Ishikawa (cell line): ENCODE data around the gene SLC10A7.

Experiments
- CEBPB ChIP-seq: IDR thresholded peaks from 2 replicates; pipeline ENCODE4 v1.6.1; 2012
- EP300 ChIP-seq: IDR thresholded peaks from 2 replicates; pipeline ENCODE4 v1.6.1; 2012; ENCODE audit warnings: borderline replicate concordance
- MAX ChIP-seq: IDR thresholded peaks from 2 replicates; pipeline ENCODE4 v1.6.1; 2012
- REST ChIP-seq: IDR thresholded peaks from 2 replicates; pipeline ENCODE4 v1.6.1; 2012; ENCODE audit warnings: low read depth, mild to moderate bottlenecking
- TEAD4 ChIP-seq: IDR thresholded peaks from 2 replicates; pipeline ENCODE4 v1.6.1; 2012
- USF1 ChIP-seq: IDR thresholded peaks from 2 replicates; pipeline ENCODE4 v1.6.1; 2012
- YY1 ChIP-seq: IDR thresholded peaks from 2 replicates; pipeline ENCODE4 v1.6.1; 2012; ENCODE audit warnings: low read depth

- TF ChIP-seq TEAD4 (no peak), EP300 (no peak), CEBPB (no peak), YY1 (no peak), MAX (no peak), USF1 (no peak), REST (no peak)
Observed at GRCh38 chr4:146495269-146495668, 26.5 kb downstream of the SLC10A7 start.
